HG02678 (cell line): ENCODE results near the gene ZNF628.
A peak's percentile ranks its signal among the peaks of the same experiment; 100 is the strongest.
"Not testable (repeated sequence)": the region's sequence is repeated elsewhere in the genome, so short reads cannot be mapped to it uniquely, and the experiment has no call there.

ENCODE experiments used
- ATAC-seq: cut with Tn5 transposase; IDR thresholded peaks from one replicate; pipeline ENCODE4 v1.9.1; 2021; ENCODE audit warnings: mild to moderate bottlenecking, moderate library complexity; ENCODE audit not compliant: unreplicated experiment

ZNF628 gene

DNA sequence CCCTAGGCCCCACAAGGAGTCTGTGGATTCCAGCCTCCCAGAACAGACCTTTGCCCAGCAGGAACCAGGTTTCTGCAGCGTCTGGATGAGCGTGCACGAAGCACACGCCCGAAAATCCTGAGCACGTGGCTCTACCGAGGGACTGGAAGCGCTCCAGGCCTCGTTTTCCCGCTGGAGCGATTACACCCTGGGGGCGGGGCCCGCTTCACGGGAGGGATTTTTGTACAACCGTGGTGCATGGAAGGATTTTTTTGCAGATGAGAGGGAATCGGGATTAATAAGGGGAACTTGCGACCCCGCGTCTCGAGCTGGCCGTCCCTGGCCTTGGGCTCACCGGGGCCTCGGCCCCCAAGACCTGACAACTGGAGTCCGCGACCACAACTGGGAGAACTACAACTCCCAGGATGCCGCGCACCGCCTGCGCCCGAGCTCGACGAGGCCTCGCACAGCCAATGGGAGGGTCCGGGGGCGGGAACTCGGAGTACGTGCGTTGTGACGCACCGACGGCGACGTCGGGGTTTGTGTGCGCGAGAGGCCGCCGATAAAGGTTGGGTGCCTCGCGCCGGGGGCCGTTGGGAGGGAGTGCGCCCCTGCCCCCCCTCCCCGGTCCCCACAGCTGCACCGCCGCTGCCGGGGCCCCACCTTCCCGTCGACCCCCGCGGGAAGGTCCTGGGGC lies at the start of gene ZNF628:
Gene ZNF628, plus strand, starts transcription at position 518 of the 676 bp plus-strand sequence. CDS start 3,294 bp downstream, outside the sequence.
- peak; percentile 96 for ATAC-seq

DNA sequence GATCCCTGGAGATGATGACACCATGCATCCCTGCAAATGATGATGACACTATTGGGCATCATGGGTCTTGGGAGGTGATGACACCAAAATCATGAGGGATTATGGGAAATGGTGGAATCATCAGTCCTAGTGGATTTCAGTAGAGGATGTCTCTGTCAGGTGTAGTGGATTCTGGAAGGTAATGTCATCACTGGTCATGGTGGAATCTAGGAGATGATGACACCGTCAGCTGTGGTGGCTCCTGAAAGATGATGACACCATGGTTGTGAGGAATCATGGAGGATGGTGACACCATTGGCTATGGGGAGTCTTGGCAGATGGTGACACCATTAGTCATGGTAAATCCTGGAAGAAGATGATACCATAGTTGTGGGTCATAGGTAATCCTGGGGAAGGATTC lies 45.2 kb upstream of the ZNF628 start:
- no peak for ATAC-seq

DNA sequence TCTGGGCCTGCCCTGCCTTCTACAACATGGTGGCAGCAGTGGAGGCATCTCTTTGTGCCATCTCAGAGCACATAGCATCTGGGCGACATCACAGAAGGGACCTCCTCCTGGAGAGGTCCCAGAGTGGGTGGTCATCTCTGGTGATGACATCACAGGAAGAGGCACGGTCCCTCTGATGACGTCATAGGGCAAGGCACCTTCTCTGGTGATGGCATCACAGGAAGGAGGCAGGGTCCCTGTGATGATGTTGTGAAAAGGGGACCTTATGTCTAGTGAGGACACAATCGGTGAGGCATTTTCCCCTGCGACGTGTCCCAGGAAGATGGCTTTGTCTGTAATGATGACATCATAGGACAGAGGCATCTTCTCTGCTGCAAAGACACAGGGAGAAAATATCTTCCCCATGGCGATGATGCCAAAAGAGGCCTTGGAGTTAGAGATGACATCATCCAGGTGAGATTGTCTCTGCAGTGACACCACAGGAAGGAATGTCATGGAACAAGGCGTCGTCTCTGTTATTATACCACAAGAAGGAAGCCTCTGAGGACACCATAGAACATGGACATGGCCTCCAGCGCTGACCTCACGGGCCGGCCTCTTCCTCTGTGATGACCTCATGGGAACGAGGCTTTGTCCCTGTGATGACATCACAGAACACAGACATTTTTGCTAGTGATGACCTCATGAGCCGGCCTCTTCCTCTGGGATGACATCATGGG lies 44.0 kb upstream of the ZNF628 start:
- no peak for ATAC-seq

DNA sequence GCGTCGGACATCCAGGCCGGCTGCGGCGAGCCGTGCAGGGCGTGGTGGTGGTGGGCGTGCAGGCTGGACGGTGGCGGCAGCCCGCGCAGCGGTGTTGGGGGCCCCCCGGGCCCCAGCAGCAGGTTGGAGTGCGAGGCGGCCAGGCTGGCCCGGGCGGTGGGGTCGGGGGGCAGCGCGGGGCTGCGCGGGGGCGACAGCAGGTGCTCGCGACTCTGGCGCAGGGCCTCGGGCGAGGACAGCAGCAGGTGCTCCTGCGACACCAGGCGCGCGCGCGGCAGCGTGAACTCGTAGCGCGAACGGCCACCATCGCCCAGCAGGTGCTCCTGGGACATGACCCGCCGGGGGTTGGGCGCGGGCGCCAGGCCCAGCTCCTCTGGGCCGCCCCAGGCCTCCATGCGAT lies 43.1 kb upstream of the ZNF628 start:
- ATAC-seq = no peak

DNA sequence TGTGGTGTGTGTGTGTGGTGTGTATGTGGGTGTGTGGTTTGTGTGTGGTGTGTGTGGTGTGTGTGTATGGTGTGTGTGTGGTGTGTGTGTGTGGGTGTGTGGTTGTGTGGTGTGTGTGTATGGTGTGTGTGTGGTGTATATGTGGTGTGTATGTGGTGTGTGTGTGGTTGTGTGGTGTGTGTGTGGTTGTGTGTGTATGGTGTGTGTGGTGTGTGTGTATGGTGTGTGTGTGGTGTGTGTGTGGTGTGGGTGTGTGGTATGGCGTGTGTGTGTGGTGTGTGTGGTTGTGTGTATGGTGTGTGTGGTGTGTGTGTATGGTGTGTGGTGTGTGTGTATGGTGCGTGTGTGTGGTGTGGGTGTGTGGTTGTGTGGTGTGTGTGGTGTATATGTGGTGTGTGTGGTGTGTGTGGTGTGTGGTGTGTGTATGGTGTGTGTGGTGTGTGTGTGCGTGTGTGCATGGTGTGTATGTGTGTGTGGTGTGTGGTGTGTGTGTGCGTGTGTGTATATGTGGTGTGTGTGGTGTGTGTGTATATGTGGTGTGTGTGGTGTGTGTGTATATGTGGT lies 42.0 kb upstream of the ZNF628 start:
- no peak for ATAC-seq

DNA sequence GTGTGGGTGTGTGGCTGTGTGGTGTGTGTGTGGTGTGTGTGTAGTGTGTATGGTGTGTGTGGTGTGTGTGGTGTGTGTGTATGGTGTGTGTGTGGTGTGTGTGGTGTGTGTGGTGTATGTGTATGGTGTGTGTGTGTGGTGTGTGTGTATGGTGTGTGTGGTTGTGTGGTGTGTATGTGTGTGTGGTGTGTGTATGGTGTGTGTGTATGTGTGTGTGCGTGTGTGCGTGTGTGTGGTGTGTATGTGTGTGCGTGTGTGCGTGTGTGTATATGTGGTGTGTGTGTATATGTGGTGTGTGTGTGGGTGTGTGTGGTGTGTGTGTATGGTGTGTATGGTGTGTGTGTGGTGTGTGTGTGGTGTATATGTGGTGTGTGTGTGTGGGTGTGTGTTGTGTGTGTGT lies 41.4 kb upstream of the ZNF628 start:
- ATAC-seq = no peak

DNA sequence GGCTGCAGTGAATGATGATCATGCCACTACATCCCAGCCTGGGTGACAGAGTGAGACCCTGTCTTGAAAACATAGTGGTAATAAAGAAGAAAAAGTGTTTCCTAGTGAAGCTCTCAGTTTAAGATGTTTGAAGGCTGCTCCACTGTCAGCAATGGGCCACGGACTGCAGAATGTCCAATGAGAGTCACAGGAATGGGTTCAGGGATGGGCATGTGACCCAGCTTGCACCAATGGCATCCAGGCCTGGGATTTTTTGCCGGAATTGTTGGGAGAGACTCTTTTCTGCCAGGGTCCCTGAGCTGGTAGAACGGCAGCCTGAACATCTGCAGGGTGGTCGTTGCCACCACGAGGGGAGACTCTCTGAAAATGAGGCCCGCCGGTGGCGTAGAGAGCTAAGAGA lies 39.6 kb upstream of the ZNF628 start:
- ATAC-seq = no peak

DNA sequence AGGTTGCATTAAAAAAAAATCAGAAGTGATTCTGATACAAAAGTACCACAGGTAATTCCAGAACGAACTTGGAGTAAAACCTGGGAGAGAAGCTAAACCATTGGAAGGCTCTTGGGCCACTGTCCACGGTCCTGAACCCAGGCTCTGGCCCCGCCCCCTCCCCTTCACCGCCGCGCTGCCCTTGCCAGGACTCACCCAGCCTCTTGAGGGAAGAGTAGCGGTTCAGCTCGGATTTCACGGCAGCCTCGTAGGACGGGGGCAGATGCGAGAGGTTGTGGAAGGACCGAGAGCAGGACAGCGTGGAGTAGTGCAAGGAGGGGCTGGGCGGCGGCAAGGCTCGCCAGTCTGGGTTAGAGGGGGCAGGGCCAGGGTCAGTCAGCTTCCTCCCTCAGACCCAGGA lies 39.0 kb upstream of the ZNF628 start:
- ATAC-seq = no peak

DNA sequence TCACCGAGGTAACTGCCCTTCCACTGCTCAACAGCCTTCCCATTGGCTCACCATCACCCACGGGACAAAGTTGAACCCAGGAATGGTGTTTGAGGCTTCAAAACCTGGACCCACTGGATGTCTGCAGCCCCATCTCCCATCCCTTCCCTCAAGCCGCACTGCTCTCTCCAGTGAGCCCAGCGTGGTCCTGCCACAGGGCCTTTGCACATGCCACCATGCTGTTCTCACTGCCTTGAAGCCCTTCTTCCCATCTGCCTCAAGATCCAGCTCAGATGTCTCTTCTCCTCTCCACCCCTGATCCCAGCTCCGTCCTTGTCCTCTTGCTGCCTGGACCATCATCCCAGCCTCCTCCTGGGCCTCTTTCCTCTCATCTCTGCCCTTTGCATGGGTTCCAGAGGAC lies 37.4 kb upstream of the ZNF628 start:
- no peak for ATAC-seq

DNA sequence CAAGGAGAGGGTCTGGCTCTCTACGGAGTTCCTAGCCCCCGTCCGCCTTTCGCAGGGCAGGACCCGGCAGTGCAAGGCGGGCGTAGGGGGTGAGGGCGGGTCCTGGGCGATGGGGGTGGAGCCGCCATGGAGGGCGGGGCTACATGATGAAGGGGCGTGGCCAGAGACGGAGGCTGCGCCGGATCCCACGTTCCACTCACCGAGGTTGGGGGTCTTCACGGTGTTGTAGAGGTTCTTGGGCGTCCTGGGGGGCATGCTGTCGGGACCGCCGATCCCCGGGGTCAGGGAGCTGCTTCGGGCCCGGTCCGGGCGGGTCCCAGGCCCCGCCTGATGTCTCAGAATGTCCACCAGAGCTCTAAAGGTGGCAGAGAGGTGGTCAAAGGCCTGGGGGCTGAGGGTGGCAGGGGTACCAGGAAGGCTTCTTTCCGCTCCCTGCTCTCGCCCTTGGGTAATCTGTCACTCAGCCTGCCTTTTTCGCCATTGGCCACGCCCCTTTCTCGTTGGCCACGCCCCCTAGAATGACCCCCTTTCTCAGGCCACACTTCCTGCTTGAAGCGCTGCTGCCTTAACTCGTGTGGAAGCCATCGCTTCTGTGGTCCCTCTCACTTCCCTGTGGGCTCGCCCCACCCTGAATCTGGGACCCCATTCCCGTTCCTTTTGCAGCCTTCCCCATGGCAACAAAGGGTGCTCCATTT lies 35.9 kb upstream of the ZNF628 start:
- no peak for ATAC-seq

DNA sequence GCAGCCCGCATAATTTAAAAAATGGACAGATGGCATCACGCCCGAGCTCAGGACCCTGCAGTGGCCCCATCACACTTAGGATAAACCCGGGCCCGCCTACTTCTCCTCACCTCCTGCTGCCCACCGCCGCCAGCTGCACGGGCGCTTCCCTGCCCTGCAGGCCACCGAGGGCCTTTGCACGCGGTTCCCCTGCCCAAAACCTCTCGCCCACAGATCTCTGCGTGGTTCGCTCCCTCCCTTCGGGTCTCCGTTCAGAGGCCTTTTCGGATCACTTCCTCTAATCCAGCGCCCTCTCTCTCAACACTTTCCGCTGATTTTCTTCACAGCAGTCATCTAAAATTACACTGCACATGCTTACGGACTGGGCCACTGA lies 35.1 kb upstream of the ZNF628 start:
- ATAC-seq = no peak

DNA sequence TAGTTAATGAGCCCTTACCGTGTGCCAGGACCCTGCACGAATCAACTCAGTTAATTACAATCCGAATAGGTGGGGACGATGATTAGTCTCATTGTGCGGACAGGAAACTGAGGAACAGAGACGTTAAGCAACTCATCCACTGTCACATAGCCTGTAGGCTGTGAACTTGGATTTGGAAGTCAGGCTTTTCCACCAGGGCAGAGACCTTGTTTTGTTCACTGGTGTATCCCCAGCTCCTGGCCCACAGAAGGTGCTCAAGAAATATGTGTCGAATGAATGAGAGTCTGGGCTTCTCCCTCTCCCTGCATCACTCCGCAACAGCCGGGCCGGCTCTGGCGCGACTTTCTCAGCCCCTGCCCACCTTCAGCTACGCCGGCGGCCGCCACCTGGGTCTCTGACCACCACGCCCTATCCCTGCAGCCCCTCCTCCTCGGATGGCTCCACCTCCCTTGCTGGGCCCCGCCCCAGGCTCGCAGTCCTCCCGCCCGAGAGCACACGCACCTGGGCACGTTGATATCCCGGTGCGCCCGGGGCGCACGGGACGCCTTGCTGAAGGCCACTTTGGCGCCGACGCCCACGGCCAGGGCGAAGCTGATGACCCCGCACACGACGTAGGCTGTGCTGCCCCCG lies 34.6 kb upstream of the ZNF628 start:
- no peak for ATAC-seq

DNA sequence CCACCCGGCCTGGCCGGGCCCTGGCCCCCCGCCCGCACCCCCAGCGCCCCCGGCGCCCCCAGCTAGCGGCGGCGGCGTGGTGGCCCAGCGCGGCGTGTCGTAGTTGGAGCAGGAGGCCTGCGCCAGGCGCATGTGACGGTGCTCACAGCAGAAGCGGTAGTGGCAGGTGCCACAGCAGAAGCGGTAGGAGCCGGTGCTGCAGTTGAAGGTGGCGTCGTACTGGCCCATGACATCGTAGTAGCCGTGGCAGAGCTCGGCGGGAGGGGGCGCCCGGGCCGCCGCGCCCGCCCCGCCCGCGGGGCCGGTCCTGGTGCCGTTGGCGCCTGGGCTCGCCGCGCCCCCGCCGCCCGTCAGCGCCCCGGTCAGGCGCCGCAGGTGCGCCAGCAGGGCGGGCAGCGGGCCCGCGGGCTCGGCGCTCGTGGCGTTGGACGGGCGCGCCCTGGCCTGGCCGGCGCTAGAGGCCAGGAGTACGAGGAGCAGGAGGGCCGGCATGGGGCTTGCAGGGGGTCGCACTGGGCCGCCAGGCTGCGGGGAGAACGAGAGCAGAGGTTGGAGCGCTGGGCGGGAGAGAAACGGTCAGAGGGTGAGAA lies 34.0 kb upstream of the ZNF628 start:
- ATAC-seq = no peak

DNA sequence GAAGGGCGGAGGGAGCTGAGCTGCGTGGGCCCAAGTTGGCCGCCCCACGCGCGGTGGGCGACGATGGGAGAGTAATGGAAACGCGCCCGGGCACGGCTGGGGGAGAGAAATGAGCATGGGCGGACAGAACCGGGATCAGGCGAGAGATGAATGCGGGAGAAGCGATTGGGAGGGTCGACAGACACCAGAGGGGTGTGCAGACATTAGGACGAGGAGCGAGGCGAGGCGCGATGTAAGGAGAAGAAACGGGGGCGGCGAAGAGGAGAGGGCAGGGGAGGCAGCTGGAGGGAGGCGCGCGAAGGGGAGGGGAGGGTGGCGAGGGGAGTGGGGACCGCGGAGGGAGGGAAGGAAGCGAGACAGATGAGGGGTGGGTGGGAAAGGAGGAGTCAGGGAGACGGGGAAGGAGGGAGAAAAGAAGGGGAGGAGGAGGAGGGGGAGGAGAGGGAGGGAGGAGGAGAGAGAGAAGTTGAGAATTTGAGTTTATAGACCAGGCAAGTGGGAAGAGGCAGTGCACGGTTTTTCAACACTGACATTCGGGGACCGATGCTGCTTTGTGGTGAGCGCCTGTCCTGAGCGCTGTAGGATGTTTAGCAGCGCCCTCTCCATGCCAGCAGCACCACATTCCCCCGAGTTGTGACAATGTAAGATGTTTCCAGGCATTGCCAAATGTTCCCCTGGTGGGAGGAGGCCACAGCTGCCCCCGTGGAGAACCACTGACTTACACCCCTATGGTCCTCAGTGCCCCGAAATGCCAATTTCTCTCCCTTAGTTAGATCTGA lies 33.2 kb upstream of the ZNF628 start, which contains the start of gene SHISA7:
Gene SHISA7, minus strand, starts transcription at position 256 of the 779 bp plus-strand sequence. CDS start 437 bp downstream, outside the sequence.
- ATAC-seq = no peak

DNA sequence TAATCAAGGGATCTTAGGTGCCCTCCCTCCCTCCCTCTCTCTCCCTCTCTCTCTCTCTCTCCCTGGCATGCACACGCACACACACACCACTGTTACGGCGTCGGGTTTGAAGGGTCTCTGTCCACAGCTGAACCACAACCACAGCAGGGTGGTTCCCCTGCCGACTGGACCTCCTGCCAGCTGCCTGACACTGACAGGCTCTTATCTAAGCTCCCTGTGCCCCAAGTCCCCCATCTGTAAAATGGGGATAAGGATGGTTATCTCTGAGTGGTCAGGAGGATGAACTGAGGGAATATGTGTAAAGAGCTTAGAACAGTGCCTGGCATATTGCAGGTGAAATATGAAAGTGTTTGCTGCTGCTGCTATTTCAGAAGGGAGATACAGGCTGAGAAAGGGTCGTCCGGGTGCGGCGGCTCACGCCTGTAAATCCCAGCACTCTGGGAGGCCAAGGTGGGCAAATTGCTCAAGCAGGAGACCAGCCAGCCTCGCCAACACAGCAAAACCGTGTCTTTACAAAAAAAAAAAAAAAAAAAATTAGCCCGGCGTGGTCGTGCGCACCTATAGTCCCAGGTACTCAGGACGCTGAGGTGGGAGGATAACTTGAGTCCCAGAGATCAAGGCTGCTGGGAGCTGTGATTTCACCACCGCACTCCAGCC lies 32.5 kb upstream of the ZNF628 start:
- no peak for ATAC-seq

DNA sequence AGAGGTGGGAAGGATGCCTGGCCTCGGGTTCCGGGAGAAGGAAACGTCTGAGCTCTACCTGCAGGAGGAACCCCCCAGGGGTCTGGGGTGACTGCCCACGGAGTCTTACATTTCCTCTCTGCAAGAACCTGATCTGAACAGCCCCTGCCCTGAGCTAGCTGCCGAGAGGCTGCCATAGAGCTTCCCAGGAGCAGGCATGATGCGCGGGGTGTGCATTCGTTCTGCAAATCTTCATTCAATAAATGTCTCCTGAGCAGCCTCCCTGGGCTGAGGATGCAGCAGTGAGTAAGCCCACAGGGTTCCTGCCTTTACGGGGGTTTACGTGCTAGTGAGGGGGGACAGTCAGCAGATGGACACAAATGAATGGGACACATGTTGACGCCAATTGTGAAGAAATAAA lies 31.8 kb upstream of the ZNF628 start:
- ATAC-seq = no peak

DNA sequence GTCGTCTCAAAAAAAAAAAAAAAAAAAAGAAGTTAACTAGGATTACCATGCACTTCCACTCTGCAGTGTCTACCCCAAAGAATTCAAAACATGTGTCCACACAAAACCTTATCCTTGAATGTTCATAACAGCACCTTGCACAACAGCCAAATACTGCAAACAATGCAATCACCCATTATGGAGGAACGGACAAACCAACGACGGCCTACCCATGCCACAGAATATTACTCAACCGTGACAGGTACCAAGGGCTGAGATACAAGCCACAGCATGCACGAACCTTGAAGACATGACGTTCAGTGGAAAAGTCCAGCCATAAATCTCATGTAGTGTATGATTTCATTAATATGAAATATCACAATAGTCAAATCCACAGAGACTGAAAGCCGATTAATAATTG lies 30.4 kb upstream of the ZNF628 start:
- ATAC-seq = no peak

DNA sequence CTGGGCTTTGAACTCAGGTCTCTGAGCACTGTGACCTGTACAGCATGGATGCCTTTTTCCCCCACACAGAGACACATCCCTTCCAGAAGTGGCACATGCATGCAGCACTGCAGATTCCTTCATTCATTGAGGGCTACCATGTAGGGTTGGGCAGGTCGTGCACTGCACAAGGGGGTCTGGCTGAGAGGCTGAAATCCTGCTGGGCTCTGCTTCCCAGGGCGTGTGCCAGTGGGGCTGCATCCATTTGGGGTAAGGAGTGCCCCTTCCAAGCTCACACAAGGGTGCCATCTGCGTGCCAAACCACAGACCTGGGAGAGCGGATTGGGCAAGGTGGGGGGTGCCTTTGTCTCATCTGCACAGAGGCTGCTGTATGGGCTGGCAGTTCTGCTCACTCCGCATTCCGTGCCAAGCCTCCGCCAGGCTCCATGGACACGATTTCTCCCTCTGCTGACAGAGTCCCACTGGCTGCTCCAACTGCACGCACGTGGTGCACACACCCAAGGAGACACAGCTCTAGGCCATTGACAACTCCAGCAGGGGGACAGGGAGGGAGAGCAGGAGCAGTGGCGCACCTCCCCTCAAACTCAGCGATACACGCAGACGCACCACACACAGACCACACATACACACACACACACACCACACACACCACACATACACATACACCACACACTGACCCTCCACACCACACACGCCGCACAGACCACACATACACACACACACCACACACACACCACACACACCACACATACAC lies 28.8 kb upstream of the ZNF628 start:
- no peak for ATAC-seq

DNA sequence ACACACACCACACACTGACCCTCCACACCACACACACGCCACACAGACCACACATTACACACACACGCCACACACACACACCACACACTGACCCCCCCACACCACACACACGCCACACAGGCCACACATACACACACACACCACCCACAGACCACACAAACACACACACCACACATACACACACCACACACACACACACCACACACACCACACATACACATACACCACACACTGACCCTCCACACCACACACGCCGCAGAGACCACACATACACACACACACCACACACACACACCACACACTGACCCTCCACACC lies 28.3 kb upstream of the ZNF628 start:
- ATAC-seq = not testable (repeated sequence)
